Measurements from ENCODE around the gene GNA14.

The GNA14 gene

DNA sequence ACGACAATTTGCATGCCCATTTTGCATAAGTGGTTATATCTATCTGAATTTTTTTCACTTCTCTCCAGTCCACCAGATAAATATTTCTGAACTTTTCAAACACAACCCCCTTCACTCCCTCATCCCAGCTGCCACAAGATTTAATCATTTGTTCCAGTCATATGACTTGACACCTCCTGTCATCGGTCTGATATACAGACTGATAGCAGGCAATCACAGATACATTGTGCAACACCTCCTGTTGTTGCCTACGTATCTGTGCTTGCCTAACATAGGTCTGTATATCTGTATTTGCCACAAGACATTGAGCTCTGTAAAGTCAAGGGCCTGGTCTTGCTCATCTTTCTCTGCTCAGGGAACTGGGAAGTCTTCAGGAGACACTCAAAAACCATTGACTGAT is 65.6 kb downstream of the GNA14 start (continued):
- TF ChIP-seq, protein P1, sequence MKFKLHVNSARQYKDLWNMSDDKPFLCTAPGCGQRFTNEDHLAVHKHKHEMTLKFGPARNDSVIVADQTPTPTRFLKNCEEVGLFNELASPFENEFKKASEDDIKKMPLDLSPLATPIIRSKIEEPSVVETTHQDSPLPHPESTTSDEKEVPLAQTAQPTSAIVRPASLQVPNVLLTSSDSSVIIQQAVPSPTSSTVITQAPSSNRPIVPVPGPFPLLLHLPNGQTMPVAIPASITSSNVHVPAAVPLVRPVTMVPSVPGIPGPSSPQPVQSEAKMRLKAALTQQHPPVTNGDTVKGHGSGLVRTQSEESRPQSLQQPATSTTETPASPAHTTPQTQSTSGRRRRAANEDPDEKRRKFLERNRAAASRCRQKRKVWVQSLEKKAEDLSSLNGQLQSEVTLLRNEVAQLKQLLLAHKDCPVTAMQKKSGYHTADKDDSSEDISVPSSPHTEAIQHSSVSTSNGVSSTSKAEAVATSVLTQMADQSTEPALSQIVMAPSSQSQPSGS (tag by site-specific recombination; IDR thresholded peaks at IDR 0.05; ENCODE audit: low read depth), result no peak
- TF ChIP-seq PRDM1 (tag by site-specific recombination; IDR thresholded peaks at IDR 0.05), result no peak
- TF ChIP-seq OVOL3 (tag by site-specific recombination; IDR thresholded peaks at IDR 0.05), result no peak
- TF ChIP-seq ZNF521 (tag by site-specific recombination; IDR thresholded peaks at IDR 0.05), result no peak
- TF ChIP-seq IKZF3 (tag by site-specific recombination; IDR thresholded peaks at IDR 0.05), result no peak
- TF ChIP-seq ZFP41 (tag by site-specific recombination; IDR thresholded peaks at IDR 0.05; ENCODE audit: borderline replicate concordance), result no peak
- TF ChIP-seq ZNF292 (tag by site-specific recombination; IDR thresholded peaks at IDR 0.05; ENCODE audit: borderline replicate concordance, low read depth), result no peak
- TF ChIP-seq ZNF785 (tag by site-specific recombination; IDR thresholded peaks at IDR 0.05), result no peak
- TF ChIP-seq INSM2 (tag by site-specific recombination; IDR thresholded peaks at IDR 0.05), result no peak

DNA sequence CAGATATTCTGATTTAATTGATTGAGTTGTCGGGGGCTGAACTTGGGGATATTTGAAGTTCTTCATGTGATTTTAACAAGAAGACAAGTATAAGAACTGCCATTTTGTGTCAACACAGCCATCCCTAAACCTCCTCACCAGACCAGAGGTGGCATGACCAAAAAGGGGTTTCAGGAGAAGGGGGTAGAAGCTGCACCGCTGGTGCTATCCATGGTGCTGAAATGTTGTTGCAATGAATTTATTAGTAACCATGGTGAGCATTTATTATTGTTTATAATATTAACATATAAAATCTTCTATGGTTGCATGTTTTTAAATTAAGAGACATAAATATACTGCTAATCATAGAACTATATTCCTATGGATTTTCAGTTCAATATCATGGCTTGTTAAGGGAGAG is 72.3 kb downstream of the GNA14 start:
- Histone ChIP-seq H3K9me3 (ENCODE audit: control insufficient read depth, insufficient read depth, low read depth, low read length) (no peaks in the 10 kb centered on the region), H3K27ac (ENCODE audit: extremely low read depth, low read depth, low read length) (no peak overlapping the region), H3K4me3 (ENCODE audit: low read depth, low read length) (no peak overlapping the region), H3K36me3 (ENCODE audit: control insufficient read depth in 2 of 2, insufficient read depth in 1 of 2, low read length in 2 of 2) (no peaks in the 10 kb centered on the region), H3K4me1 (ENCODE audit: control insufficient read depth, insufficient read depth, low read length) (no peaks in the 10 kb centered on the region)
- ChIA-PET CTCF (interaction anchor here (0.7 kb wide), 1 partner anchor 792 kb away, joined by 3 read pairs; no protein-coding TSS in a partner anchor), POLR2A (no interaction called here)
- peak; percentile 92 for TF ChIP-seq REST (tag by site-specific recombination; IDR thresholded peaks at IDR 0.05)
- no peak for TF ChIP-seq ZNF248 (tag by site-specific recombination; IDR thresholded peaks at IDR 0.05)
- no peak for TF ChIP-seq ZNF221 (tag by site-specific recombination; IDR thresholded peaks at IDR 0.05; ENCODE audit: borderline replicate concordance)
- no peak for TF ChIP-seq ZNF24 (tag by site-specific recombination; IDR thresholded peaks at IDR 0.05)
- TF ChIP-seq ZBTB8A (tag by site-specific recombination; IDR thresholded peaks at IDR 0.05), result no peak
- TF ChIP-seq BCL6B (tag by site-specific recombination; IDR thresholded peaks at IDR 0.05), result no peak
- no peak for TF ChIP-seq ZNF19 (tag by site-specific recombination; IDR thresholded peaks at IDR 0.05; ENCODE audit: low read depth)
- TF ChIP-seq ZNF433 (tag by site-specific recombination; IDR thresholded peaks at IDR 0.05; ENCODE audit: low read depth), result no peak
